DMS79 (cell line): Measurements from ENCODE around the gene GPALPP1.
"Not testable (repeated sequence)": the region's sequence is repeated elsewhere in the genome, so short reads cannot be mapped to it uniquely, and the experiment has no call there.

ENCODE experiments used
- DNase-seq: peaks from one replicate; lab custom pipeline; 2025; lab: John Stamatoyannopoulos, UW

GPALPP1 gene

DNA sequence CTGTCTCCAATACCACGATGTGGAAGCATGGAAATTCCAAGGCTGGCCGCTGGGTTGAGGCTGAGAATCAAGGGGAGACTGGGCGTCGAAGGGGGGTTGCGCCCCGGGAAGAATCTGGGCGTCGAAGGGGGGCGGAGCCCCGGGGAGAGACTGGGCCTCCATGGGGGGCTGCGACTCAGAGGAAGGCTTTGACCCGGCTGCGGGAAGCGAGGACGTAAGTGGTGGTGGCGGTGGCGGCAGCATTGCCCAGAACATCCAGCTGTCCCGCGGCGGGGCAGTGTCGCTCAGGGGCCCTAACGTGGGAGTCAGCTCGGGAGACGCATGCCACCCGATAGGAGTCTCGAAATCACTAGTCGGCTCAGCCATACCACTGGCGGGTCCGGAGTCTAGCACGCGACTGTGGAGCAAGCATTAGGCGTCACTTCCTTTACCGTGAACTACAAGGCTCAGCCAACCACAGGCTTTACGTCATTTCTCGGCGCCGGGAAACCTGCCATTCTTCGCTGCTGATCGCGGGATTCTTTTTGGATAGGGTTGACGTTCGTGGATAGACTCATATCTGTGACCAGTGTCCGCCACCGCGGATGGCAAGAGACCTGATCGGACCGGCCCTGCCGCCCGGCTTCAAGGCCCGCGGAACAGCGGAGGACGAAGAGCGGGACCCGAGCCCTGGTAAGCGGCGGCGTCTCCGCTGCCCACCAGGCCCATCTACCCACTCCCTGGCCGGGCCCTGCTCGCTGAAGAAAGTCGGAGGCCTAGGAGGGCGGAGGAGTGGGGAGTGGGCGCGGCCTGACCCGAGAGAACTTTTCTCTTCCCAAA lies at the start of gene GPALPP1, which contains the start of gene NUFIP1:
GPALPP1 (plus strand) TSS at position 468 of the 819 bp plus-strand sequence; CDS start at position 585, 117 bp downstream.
NUFIP1 (minus strand) TSS at position 401 of the 819 bp plus-strand sequence; CDS start at position 366, 35 bp downstream.
- peak; percentile 79 for DNase-seq

DNA sequence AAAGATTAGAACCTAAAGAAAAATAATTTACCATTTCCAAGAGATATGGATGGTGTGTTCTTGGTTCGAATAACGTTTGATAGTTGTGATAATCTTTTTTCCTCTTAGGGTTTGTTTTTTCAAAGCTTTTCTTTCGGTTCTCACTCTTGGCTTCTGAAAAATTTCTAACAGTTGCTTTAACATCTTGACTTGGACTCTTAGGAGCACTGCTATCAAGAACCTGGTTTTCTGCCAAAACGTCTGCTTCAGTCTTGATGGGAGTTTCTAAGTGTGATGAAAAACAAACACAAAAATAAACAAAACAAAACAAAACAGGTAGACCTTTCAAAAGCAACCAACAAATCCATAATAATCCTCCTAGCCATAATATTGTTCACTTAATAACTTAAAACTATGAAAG lies 45.9 kb upstream of the GPALPP1 start:
- DNase-seq = not testable (repeated sequence)

GRCh38 chr13:44951184-44951583 lies 38.2 kb upstream of the GPALPP1 start:
- no peak for DNase-seq

DNA sequence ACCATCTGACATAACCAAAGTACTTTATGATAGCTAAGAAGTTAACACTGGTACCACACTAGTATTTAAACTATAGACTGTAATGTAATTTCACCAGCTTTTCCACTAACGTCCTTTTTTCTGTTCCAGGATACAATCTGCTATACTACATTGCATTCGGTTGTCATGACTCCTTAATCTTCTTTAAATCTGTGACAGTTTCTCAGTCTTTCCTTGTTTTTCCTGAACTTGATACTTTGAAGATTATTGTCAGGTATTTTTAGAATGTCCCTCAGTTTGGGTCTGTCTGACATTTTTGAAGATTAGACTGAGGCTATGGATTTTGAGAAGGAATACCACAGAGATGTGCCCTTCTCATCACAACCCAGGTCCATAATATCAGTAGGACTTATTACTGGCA lies 36.7 kb upstream of the GPALPP1 start:
- no peak for DNase-seq

DNA sequence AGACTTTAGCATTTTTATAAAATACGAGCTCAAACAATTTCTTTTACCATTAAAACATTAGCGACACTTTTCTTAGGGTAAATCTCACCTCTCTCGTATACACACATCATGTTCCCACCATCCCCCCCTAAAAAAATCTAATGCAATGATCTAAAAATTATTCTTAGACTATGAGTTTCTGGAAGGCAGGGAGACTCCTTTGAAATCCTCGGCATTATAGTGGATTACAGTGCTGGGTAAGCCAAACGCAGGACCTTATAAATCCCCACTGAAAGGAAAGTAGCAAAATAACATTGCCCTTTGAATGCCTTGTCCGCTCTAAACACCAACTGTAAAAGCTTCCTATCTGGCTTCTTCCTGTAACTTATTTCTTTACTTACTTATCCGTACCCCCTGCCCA lies 35.1 kb upstream of the GPALPP1 start:
- DNase-seq = no peak

- DNase-seq = no peak
Measured at GRCh38 chr13:44955406-44955805, 33.9 kb upstream of the GPALPP1 start.

DNA sequence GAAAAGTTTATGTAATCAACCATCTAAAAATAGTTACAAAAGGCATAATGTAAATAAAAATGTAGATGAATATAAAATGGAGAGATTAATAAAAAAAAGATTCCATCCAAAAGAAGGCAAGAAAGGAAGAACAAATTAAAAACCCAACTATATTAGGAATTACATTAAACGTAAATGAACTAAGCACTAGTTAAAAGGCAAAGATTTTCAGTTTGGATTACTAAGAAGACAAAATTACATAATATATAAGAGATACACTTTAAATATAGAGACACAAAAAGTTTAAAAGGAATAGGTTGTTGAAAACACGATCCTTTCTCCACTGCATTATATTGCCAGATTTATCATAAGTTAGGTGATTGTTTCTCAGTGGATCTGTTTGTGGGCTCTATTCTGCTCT lies 27.3 kb upstream of the GPALPP1 start:
- no peak for DNase-seq

GRCh38 chr13:44967704-44968433 lies 21.5 kb upstream of the GPALPP1 start:
- DNase-seq = no peak

DNA sequence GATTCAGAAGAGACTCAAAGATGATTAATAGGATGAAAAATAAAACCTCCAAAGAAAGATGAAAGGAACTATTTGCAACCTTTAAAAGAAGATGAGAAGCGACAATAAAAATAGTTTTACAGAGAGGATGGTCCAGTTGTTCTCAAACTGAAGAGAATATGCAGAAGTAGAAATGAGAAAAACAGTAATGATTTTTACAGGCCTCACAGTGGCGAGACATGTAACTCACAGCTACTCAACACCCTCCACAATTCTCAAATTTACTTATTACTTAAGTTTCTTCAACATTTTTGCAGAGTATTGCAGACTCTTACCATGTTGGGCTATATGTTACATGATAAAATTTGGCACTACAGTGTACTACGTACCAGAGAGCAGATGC lies 20.9 kb upstream of the GPALPP1 start:
- DNase-seq = no peak

GRCh38 chr13:44969551-44970484 lies 19.5 kb upstream of the GPALPP1 start:
- DNase-seq = no peak

DNA sequence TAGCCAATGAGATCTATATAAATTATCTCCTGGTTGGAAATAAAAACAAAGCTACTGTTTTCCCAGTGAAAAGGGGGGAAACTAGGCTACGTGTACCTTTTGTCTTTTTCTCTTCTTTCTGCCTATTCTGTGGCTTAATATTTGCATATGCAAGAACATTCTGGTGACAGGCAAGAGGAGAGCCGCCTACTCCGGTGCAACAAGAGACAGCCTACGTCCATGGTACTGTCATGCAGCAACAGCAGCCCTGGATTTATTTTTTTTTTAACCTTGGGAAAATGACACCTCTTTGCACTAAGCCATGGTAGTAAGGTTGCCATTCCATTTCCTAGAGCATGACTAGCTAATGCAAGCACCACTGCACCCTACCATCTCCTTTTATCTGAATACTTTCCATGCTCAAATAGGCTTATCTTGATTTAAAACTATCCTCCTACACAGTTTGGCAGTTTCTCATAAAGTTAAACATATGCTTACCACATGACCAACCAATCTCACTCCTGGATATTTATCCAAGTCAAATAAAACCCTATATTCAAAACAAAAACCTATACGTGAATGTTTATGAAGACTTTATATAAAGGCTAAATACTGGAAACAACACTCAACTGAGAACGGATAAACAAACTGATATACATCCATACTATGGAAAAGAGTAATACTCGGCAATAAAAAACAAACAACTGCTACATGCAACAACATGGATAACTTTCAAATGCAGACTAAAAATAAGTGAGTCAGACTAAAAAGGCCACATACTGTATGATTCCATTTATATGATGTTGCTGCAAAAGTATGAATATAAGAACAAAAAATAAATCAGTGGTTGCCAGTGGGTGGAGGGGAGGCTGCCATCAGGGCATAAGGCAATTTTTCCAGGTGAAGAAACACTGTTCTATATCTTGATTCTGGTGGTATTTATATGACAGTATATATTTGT lies 17.4 kb upstream of the GPALPP1 start:
- no peak for DNase-seq

GRCh38 chr13:44972956-44973581 lies 16.3 kb upstream of the GPALPP1 start:
- DNase-seq = no peak

- DNase-seq = no peak
Measured at GRCh38 chr13:44974056-44974793, 15.1 kb upstream of the GPALPP1 start.

DNA sequence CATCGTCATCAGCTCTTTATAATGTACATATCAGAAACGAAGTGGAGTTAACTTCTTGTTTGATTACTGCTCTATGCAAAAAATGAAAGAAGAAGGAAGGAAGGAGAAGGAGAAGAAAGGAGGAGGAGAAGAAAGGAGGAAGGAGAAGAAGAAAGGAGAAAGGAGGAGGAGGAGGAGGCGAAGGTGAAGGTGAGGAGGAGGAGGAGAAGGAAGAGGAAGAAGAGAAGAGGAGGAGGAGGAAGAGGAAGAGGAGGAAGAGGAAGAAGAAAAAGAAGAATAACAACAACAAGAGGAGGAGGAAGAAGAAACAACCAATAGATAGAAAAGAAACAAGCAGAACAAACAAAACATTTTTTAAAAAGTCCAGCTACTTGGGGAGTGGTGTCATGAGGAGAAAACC lies 13.1 kb upstream of the GPALPP1 start:
- DNase-seq = no peak

DNA sequence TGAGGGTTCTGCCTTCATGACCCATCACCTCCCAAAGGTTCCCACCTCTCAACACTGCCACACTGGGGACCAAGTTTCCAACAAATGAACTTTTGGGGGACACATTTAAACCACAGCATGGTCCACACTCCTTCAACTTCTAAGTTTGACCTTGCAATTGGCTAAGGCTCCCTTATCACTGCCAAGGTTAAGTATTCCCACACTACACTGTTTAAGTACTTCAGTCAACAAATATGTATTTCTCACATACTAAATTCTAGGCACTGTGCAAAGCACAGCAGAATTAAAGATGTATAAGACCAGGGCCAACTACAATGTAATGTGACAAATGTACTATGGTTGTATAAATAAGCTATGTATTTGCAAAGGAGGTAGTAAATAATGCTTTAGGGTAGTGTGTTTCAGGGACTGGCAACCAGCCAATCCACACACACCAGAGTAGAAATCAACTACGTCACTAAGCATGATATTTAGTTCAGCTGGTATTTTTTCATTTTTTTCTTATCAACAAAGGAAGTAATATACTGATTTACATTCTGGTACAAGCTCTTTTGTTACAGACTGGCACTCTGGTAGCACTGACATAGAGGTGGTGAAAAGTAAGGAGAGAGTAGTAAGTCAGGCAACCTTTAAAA lies 12.3 kb upstream of the GPALPP1 start:
- DNase-seq = no peak

GRCh38 chr13:44978328-44978727 lies 11.0 kb upstream of the GPALPP1 start:
- no peak for DNase-seq

- DNase-seq = no peak
Measured at GRCh38 chr13:44989941-44990340, 603 bp downstream of the GPALPP1 start.

GRCh38 chr13:45003417-45003816 lies 14.1 kb downstream of the GPALPP1 start:
- no peak for DNase-seq

GRCh38 chr13:45004096-45004495 lies 14.8 kb downstream of the GPALPP1 start:
- no peak for DNase-seq
